Lower lobe of right lung (tissue), 2 donors: Measurements from ENCODE around the gene PPFIA1. TPM values are rescaled to one million over a fixed set of nuclear protein-coding genes. Genes with fewer than 3 reads are reported as not detected.

Experiments used
- ATAC-seq, 2 donors: fragments of 200-7000 bp; cut with Tn5 transposase; one replicate each; pipeline ENCODE4 v1.9.1; 2020 to 2022; ENCODE audit warnings: mild to moderate bottlenecking in 2 of 2, moderate library complexity in 2 of 2
- DNase-seq: peaks from one replicate; pipeline ENCODE4 v3.0.0-alpha.2; 2020
- H3K27ac ChIP-seq: fragments of 200-600 bp; one replicate; pipeline ENCODE4 v1.8.0; 2022
- H3K27me3 ChIP-seq: fragments of 200-600 bp; one replicate; pipeline ENCODE4 v1.8.0; 2022; ENCODE audit warnings: low read depth
- H3K36me3 ChIP-seq: fragments of 200-600 bp; one replicate; pipeline ENCODE4 v1.8.0; 2022; ENCODE audit warnings: mild to moderate bottlenecking
- H3K4me1 ChIP-seq: fragments of 200-600 bp; one replicate; pipeline ENCODE4 v1.8.0; 2022
- H3K4me3 ChIP-seq: fragments of 200-600 bp; one replicate; pipeline ENCODE4 v1.8.0; 2022; ENCODE audit warnings: mild to moderate bottlenecking
- H3K9me3 ChIP-seq: fragments of 200-600 bp; one replicate; pipeline ENCODE4 v1.8.0; 2022
- intact Hi-C: fragments of 100-400 bp; cut with DNase I; formaldehyde crosslinking; loops from one replicate; pipeline ENCODE4 v1.11.0; 2022
- total RNA-seq: library from RNA; stranded (reverse); fragmentation: NEBNext Ultra II Directional; extraction: Animal tissue kit (Norgen Biotek cat#: 25700); gene quantifications from one replicate; pipeline ENCODE4 v1.2.1, GENCODE V29; 2021
- TF ChIP-seq, protein P1 (sequence below): fragments of 200-600 bp; IDR thresholded peaks from one replicate; pipeline ENCODE4 v1.8.0; 2022; ENCODE audit warnings: antibody characterized with exemption, mild to moderate bottlenecking
- donor health status: DM: no; HTN: yes; CAD: no; lungs with severe emphysema.

PPFIA1 gene
- total RNA-seq, 1 donor from 2014 or later: 81.0 TPM

DNA sequence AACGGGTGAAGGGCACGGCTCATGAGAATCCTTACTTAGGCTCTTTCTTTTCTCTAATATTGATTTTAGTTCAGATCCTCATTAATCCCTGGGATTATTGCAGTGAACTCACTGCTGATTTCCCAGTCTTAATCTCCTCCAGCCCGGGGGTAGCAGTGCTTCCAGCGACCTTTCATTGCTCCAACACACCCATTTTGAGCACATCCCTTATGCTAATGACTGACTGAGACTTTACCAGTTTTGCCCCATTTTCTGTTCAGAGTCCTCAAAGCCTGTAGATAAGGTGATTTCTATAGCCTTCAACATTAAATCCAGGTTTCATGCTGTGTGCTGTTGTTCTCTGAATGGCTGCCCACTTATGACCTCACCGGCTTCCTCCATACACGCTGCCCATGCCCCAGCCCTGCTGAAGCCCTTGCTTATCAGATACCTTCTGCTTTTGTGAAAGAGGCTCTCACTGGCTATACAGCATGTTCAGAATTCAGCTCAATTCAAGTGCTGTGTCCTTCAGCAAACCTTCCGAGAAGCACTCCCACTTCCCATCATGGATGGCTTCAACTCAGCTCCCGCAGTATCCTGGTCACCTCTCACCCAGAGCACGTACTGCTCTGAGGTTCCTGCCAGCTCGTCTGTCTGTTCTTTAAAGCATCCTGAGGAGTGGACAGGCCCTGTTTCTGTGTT, 49.0 kb downstream of the PPFIA1 start:
- Histone ChIP-seq H3K27ac (no peak overlapping the region), H3K27me3 (no peaks in the 10 kb centered on the region), H3K4me1 (peaks cover 43% of the 10 kb centered on the region), H3K9me3 (no peaks in the 10 kb centered on the region), H3K36me3 (peaks cover 46% of the 10 kb centered on the region), H3K4me3 (no peak overlapping the region)
- peak; percentile 55 for DNase-seq
- TF ChIP-seq, protein P1, sequence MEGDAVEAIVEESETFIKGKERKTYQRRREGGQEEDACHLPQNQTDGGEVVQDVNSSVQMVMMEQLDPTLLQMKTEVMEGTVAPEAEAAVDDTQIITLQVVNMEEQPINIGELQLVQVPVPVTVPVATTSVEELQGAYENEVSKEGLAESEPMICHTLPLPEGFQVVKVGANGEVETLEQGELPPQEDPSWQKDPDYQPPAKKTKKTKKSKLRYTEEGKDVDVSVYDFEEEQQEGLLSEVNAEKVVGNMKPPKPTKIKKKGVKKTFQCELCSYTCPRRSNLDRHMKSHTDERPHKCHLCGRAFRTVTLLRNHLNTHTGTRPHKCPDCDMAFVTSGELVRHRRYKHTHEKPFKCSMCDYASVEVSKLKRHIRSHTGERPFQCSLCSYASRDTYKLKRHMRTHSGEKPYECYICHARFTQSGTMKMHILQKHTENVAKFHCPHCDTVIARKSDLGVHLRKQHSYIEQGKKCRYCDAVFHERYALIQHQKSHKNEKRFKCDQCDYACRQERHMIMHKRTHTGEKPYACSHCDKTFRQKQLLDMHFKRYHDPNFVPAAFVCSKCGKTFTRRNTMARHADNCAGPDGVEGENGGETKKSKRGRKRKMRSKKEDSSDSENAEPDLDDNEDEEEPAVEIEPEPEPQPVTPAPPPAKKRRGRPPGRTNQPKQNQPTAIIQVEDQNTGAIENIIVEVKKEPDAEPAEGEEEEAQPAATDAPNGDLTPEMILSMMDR: no peak
- intact Hi-C loops: no loop called here
- peak; percentile 56 to 74 for ATAC-seq

DNA sequence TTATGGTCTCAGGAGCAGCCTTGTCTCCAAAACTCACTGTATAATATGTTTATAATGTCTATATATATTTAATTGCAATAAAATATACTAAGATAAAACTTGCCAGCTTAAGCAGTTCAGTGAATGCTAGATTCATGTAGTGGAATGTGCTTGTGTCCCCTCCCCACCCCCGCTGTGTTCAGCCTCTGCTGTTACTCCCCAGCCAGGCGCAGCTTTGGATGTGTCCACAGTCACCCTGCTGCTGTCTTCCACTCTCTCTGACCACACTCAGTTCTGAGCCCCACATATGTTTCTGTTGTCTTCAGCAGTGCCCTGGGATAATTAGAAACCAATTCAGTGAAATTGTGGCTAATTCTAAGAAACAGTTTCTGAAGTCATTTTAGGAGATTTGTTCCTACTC, 52.2 kb downstream of the PPFIA1 start:
- DNase-seq: no peak
- TF ChIP-seq, protein P1: no peak
- Histone ChIP-seq H3K27ac (no peak overlapping the region), H3K36me3 (peaks cover 61% of the 10 kb centered on the region), H3K27me3 (no peaks in the 10 kb centered on the region), H3K4me1 (peaks cover 54% of the 10 kb centered on the region), H3K9me3 (no peaks in the 10 kb centered on the region), H3K4me3 (no peak overlapping the region)
- ATAC-seq: no peak
- intact Hi-C loops: no loop called here

DNA sequence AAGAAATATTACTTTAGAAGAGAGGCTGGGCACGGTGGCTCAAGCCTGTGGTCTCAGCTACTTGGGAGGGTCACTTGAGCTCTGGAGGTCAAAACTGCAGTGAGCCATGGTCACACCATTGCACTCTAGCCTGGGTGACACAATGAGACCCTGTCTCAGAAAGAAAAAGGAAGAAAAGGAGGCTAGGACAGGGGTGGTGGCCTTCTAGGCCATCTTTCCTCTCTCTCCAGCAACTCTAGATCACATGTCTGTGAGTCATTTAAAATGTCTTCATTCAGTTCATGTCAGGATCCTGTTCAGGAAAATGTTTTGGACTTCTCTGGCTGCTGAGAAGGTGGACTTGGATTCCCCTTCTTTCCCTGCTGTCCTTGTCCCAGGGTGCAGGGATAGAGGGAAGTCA, 53.3 kb downstream of the PPFIA1 start:
- Histone ChIP-seq H3K9me3 (no peaks in the 10 kb centered on the region), H3K4me3 (no peak overlapping the region), H3K27me3 (no peaks in the 10 kb centered on the region), H3K36me3 (peaks cover 65% of the 10 kb centered on the region), H3K4me1 (peaks cover 46% of the 10 kb centered on the region), H3K27ac (peak overlapping the region; percentile 53)
- intact Hi-C loops: no loop called here
- peak; percentile 15 to 16 for ATAC-seq
- no peak for DNase-seq
- TF ChIP-seq, protein P1: no peak

DNA sequence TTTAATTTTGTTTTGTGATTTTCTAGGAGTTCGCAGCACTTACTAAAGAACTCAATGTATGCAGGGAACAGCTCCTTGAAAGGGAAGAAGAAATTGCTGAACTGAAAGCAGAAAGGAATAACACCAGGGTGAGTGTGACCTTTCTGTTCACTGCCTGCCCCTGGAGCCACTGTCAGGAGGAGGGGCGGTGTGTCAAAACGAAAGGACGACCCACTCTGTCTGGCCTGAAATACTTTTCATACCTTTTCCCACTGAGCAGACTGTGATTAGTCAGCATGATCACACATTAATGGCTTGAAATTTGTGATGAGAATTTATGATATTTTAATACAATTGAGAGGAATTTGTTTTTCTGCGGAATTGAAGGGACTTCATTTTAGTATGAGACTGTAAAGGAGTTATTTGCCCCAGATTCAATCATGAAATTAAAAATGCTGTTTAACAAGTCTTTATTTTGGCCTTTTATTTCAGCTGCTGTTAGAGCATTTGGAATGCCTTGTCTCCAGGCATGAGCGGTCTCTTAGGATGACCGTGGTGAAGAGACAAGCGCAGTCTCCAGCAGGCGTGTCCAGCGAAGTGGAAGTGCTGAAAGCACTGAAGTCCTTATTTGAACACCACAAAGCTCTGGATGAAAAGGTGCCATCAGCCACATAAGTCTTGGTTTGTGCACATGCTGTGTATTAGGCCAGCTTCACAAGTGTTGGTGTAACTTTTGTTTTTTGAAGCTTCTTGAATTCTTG, 54.1 kb downstream of the PPFIA1 start:
- peak overlapping the region; percentile 57 for H3K27ac ChIP-seq
- H3K4me1 ChIP-seq: peaks cover 40% of the 10 kb centered on the region
- TF ChIP-seq, protein P1: no peak
- intact Hi-C loops: no loop called here
- no peak for ATAC-seq
- H3K27me3 ChIP-seq: no peaks in the 10 kb centered on the region
- H3K9me3 ChIP-seq: no peaks in the 10 kb centered on the region
- no peak overlapping the region for H3K4me3 ChIP-seq
- H3K36me3 ChIP-seq: peaks cover 67% of the 10 kb centered on the region
- no peak for DNase-seq

DNA sequence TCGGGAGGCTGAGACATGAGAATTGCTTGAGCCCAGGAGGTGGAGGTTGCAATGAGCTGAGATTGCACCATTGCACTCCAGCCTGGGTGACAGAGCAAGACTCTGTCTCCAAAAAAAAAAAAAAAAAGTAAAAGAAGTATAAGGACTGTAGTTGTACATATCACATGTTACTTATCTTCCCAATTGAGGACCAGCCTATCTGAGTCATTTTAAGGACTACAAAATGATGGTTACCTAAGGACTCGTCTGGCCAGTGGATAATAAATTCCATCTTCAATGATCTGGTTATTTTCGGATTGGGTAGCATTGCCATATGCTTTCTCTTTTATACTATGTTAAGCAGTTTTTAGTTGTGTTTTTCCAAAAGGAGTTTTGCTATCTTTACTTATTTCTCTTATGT, 55.3 kb downstream of the PPFIA1 start:
- intact Hi-C loops: no loop called here
- TF ChIP-seq, protein P1: no peak
- ATAC-seq: peak; percentile 19 to 35
- H3K4me3 ChIP-seq: peak overlapping the region; percentile 2
- no peak for DNase-seq
- H3K4me1 ChIP-seq: peaks cover 40% of the 10 kb centered on the region
- peaks cover 71% of the 10 kb centered on the region for H3K36me3 ChIP-seq
- no peaks in the 10 kb centered on the region for H3K9me3 ChIP-seq
- no peaks in the 10 kb centered on the region for H3K27me3 ChIP-seq
- H3K27ac ChIP-seq: peak overlapping the region; percentile 79
